GM21423 (cell line): ENCODE measurements around the gene ALDH3A1.

ENCODE experiments used
- ATAC-seq: cut with Tn5 transposase; IDR thresholded peaks from one replicate; pipeline ENCODE4 v1.9.1; 2021; ENCODE audit warnings: mild to moderate bottlenecking, moderate library complexity; ENCODE audit not compliant: unreplicated experiment

ALDH3A1 gene

DNA sequence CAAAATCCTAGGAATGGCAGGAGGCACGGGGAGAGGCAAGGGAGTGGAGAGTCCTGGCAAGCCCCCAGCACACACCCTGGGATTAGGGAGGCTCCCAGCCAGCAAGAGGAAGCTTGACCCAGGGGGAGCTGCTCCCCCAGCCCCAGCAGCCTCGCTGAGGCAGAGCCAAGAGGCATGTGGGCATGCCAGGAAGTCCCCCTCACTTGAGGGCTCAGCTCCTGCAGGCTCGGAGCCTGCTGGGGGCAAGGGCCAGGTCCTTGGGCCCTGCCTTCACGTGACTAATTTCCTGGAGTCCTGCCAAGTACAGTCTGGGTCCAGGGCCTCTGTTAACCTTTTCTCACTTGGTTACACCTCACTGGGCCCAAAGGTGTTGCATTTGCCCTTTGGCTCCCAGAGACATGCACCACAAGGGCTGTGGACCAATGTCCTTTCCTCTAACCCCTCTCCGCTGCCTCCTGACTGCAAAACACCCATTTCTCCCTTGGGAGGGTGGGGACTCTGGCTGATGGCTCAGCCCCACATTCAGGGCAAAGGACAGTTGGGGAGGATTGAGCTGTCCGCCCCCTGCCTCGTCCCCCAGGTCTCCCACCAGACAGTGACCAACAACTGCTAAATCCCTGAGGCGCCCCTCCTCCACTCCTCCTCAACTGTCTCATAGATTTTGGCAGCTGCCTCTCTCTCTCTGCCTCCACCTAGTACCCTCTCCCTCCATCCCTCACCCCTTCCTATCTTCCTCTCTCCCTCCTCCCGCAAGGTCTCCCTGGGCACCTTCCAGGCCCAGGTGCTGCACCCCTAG lies 27.3 kb downstream of the ALDH3A1 start:
- ATAC-seq: no peak

- ATAC-seq: no peak
Measured at GRCh38 chr17:19720210-19720475, 28.0 kb downstream of the ALDH3A1 start.

GRCh38 chr17:19719355-19720209 lies 28.5 kb downstream of the ALDH3A1 start:
- ATAC-seq: no peak

GRCh38 chr17:19718613-19719354 lies 29.3 kb downstream of the ALDH3A1 start:
- no peak for ATAC-seq

- no peak for ATAC-seq
Measured at GRCh38 chr17:19718041-19718612, 30.0 kb downstream of the ALDH3A1 start.

GRCh38 chr17:19717411-19717908 lies 30.6 kb downstream of the ALDH3A1 start:
- ATAC-seq: no peak

DNA sequence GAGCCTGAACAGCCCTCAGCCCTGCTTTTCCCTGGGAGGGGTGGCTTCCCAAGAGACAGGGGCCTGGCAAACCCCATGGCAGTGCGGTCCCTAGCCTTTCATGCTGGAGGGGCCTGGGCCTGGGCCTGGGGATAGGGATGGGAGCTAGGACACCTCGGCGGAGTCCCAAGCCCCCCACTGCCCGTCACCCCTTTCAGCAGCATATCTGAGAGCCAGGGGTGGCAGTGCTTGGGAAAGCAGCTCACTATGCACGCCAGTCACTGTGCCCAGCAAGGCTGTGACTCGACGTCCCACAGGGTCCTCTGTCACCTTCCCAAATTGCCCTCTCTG lies 31.1 kb downstream of the ALDH3A1 start:
- no peak for ATAC-seq

- no peak for ATAC-seq
Measured at GRCh38 chr17:19716108-19717030, 31.7 kb downstream of the ALDH3A1 start, which contains the start of gene SLC47A2. TSS of gene SLC47A2 (minus strand) at chr17:19716584. CDS start at chr17:19716555, 29 bp downstream.

- ATAC-seq: no peak
Measured at GRCh38 chr17:19714542-19715411, 33.3 kb downstream of the ALDH3A1 start.

- no peak for ATAC-seq
Measured at GRCh38 chr17:19713901-19714361, 34.2 kb downstream of the ALDH3A1 start.

DNA sequence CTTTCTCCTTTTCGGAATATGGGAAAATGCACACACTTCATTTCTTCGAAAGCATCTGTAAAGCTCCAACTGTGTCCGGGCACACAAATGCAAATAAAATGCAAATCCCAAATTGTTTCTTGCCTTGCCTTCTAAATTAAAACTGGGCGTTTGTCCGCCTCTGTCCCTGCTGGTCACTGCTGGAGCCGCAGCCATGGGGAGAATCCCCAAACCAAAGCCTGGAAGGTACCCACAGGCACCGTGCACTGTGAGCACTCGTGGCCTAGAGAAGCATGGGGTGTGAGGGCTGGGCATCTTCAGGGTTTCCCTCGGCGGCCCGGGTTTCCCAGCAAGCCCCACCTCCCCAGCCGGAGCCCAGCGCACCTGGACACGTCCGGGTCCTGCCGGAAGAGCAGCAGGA lies 34.6 kb downstream of the ALDH3A1 start:
- no peak for ATAC-seq

DNA sequence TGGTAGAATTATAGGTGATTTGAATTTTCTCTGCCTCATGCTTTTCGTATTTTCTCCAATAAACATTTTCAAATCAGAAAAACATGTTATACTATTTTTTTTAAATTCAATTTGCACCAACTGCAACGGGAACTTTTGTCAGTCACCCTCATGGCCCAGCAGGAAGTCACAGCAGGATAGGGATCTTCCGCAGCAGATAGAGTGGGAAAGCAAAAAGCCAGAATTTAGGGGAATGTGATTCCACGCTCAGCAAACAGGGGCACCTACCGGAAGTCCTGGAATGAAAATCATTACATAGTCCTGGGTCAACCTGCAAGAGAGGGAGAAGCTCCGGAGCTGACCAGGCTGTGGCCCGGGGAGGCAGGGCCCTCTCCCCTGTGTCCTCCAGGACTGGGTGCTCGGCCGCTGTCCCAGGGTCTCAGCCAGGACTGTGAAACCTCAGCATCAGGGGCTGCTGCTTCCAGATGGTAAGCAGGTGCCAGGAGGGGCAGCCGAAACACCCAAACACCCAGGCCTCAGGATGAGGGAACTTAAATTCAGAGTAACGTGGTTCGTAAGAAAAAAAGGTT lies 35.6 kb downstream of the ALDH3A1 start:
- ATAC-seq: no peak

GRCh38 chr17:19709841-19710240 lies 38.3 kb downstream of the ALDH3A1 start:
- ATAC-seq: no peak

DNA sequence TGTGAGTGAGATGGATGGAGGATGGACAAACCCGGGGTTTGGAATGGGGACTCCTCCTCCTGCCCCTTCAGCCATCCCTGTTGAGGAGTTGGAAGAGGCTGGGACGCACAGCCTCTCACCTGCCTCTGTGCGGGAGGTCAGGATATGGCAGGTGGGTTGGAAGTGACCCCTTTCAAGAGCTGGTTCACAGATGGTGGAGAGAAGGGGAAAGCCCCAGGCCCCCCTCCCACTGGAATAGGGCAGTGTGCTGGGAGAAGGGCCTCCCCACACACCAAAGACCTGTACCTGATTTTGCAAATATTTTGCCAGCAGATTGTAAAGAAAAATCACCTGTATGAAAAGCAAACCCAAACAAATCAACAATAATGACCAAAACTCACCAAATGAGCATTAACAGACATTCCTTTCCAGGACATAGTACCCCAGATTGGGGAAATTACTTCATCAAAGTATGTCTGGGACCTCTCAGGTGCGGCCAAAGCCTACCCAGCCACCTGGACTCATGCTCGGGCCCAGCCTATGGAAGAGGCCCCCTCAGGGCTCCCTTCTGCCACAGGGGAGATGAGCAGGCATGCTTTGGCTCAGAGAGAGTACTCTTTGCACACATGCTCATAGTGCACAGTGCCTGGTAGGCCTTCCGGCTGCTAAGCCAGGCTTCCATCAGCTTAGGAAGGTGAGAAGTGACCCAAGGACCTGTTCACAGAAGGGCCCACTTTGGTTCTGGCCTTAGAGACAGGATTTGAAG lies 39.5 kb downstream of the ALDH3A1 start:
- no peak for ATAC-seq

GRCh38 chr17:19707728-19708221 lies 40.3 kb downstream of the ALDH3A1 start:
- no peak for ATAC-seq

GRCh38 chr17:19706791-19707727 lies 41.0 kb downstream of the ALDH3A1 start:
- ATAC-seq: no peak
